A673 (cell line): ENCODE measurements around the gene SLC12A3.

Experiments
- CTCF ChIP-seq: fragments of 300-800, 200-600 bp; sonication (generic); conservative IDR thresholded peaks from 2 replicates; pipeline ENCODE4 v1.5.1; 2017; ENCODE audit warnings: low read depth, mild to moderate bottlenecking, antibody characterized with exemption, low read length, moderate library complexity, mixed read lengths
- EZH2 ChIP-seq: fragments of 200-600 bp; sonication (generic); IDR thresholded peaks from 2 replicates; pipeline ENCODE4 v1.6.1; 2017; ENCODE audit warnings: borderline replicate concordance, low read depth, mild to moderate bottlenecking, mixed read lengths, antibody characterized with exemption, low read length; ENCODE audit not compliant: poor library complexity, severe bottlenecking

DNA sequence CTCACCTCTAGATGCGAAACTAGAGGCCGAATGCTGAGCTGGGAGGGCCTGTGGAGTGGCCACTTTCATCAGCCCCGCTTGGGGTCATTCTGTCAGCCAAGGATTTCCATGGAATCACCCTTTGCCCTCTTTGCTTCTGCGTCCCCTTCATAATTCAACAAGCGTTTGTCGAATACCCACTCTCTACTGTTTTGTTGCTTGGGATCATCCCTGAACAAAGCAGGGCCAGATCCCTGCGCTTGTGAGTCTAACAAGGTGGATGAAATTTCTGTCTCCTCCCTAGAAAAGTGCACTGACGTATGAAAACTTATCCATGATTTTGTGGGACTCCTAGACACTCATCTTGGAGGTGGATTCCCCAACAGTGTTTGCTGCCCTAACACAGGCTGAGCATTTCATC lies 3.3 kb upstream of the SLC12A3 start:
- TF ChIP-seq CTCF (no peak), EZH2 (no peak)
